Central memory CD4-positive, alpha-beta T cell (primary cell): Measurements from ENCODE around the gene KRTAP4-2.
"Not testable (repeated sequence)": the region's sequence is repeated elsewhere in the genome, so short reads cannot be mapped to it uniquely, and the experiment has no call there.

Experiments used
- DNase-seq: peaks from one replicate; pipeline ENCODE4 v3.0.0; 2022

KRTAP4-2 gene

DNA sequence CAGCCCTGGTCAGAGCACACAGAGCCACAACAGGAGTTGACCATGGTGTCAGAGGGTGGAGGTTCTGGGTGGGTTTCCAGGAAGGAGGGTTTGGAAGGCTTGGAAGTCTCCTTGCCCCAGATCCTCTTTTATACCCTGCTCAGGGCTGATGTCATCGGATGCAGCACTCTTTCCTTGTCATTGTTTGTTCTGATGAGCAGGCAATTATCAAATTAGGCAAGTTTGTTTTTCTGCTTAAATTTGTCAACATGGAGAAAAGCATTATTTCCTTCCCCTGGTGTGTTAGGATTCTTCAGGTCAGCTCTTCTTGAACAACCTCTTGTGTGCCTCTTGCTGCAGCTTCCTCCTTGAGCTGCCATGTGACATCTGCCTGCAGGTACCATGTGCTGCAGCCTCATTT, 17.4 kb downstream of the KRTAP4-2 start, which contains the start of gene KRTAP4-4:
Gene KRTAP4-4, minus strand, starts transcription at position 101 of the 400 bp plus-strand sequence. Its CDS starts 57 bp downstream, at position 44.
- no peak for DNase-seq

DNA sequence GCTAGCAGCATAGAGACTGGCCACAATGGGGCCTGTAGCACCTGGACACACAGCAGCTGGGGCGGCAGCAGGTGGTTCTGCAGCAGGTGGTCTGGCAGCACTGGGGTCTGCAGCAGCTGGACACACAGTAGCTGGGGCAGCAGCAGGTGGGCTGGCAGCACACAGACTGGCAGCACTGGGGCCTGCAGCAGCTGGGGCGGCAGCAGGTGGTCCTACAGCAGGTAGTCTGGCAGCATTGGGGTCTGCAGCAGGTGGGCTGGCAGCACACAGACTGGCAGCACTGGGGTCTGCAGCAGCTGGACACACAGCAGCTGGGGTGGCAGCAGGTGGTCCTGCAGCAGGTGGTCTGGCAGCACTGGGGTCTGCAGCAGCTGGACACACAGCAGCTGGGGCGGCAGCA, 17.8 kb downstream of the KRTAP4-2 start:
- DNase-seq: not testable (repeated sequence)

DNA sequence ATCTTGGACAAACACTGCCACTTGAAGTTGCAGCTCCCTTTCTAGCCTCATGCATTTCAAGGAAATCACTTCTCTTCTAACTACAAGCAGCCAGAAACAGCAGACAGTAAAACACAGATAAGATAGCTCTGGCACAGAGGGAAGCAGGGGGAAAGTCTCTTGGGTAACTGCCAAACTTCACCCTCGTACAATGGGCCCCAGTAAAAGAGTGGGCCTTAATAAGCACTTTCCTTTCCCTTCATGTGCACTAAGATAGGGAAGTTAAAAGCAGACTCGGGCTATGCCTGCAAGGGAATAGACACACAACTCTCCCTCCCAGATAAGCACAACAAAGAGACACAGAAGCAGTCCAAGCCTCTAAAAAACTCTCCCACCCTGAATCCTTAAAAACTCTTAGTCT, 24.2 kb downstream of the KRTAP4-2 start:
- no peak for DNase-seq

DNA sequence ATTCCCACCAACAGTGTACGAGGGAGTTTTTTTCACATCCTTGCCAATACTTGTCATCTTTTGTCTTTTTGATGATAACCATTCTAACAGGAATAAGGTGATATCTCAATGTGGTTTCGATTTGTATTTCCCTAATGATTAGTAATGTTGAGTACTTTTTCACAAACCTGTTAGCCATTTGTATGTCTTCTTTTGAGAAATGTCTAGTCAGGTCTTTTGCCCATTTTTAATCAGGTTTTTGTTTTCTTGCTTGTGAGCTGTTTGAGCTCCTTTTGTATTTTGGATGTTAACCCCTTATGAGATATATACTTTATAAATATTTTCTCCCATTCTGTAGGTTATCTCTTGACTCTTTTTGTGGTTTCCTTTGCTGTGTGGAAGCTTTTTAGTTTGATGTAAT, 26.5 kb downstream of the KRTAP4-2 start:
- no peak for DNase-seq

DNA sequence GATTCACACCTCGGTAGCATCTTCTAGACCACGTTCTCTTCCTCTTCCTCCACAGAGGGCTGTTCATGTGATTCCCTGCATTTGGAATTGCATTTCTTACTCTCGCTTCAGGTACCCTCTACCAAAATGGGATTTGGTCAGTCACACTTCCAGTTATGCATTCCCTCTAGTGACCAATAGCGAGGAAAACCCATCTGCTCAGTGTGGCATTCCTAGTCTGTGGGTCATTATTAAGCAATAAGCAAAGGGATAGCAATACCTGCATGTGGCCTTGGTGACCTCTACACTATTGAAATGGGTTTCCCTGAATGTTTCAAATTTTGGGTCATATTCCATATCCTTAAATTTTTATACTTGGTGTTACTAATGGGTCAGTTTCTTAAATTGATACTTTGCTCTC, 28.0 kb downstream of the KRTAP4-2 start:
- no peak for DNase-seq

DNA sequence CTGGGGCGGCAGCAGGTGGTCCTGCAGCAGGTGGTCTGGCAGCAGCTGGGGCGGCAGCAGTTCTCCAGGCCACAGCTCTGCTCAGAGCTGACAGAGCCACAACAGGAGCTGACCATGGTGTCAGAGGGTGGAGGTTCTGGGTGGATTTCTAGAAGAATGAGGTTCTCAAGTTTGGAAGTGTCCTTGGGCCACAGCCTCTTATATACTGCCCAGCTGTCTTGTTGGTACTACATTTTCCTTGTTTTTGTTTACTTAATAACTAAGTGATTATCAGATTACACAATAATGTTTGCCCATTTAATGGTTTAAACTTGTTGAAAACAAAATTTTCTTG, 28.4 kb downstream of the KRTAP4-2 start, which contains the start of gene KRTAP4-5:
Gene KRTAP4-5, minus strand, starts transcription at position 174 of the 334 bp plus-strand sequence. Its CDS starts 58 bp downstream, at position 116.
- DNase-seq: no peak

DNA sequence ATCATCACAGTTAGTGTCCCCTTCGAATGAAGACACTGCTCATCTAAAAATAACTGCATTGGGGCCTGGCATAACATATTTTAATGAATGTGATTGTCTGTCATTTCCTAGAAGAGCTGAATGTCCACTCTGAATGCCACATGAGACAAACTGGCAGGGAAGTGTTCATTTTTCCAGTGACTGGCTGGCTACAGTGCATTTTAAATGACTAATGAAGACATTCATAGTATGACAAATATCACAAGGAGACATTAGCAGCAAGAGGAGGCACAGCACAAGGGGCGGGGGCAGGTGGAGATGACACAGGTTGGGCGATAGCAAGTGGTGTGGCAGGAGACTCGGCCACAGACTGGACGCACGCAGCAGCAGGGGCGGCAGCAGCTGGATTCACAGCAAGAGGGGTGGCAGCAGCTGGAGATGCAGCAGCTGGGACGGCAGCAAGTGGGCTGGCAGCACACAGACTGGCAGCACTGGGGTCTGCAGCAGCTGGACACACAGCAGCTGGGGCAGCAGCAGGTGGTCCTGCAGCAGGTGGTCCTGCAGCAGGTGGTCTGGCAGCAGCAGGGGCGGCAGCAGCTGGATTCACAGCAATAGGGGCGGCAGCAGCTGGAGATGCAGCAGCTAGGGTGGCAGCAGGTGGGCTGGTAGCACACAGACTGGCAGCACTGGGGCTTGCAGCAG, 28.9 kb downstream of the KRTAP4-2 start:
- DNase-seq: not testable (repeated sequence)

DNA sequence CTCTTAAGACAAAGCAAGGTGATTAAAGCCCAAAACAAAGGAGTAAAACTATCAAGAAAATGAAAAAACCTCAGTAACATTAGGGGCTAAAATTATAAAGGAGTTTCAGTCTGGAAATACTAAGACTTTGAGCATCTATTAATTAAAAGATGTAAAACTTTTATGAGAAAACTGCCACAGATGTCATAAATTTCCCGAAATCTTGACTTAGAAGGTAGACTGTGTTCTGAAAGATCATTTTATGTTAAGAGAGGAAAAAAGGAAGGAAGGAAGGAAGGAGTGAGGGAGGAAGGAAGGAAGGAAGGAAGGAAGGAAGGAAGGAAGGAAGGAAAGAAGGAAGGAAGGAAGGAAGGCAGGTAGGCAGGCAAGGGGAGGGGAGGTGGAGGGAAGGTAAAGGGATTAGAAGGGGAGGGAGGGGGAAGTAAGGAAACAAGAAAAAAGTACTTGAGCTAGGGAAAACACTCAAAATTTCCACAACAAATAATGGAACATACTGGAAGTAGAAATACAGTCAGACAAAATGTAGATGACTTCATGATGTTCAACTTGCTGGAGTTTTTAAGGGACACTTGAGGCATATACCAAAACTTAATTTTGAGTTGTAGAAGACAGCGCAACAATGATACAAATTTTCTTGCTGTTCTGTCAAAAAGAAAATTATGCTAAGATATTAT, 30.4 kb downstream of the KRTAP4-2 start:
- DNase-seq: no peak

DNA sequence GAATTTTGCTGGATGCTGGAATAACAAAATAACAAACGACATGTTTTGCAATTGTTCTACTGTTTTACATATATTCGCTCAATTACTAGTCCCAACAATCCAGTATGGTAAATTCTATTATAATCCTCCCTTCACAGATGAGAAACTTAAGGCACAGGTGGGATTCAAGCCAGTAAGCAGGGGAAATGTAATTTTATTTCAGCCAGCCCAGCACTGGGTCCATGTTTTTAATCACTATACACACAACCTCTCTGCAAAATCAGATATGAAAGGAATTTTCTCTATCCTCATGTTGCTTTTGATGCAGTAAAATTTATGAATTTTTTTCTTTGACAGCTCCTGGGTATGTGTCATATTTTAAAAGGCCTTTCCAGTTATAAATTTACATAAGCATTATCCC, 32.8 kb downstream of the KRTAP4-2 start:
- DNase-seq: no peak

DNA sequence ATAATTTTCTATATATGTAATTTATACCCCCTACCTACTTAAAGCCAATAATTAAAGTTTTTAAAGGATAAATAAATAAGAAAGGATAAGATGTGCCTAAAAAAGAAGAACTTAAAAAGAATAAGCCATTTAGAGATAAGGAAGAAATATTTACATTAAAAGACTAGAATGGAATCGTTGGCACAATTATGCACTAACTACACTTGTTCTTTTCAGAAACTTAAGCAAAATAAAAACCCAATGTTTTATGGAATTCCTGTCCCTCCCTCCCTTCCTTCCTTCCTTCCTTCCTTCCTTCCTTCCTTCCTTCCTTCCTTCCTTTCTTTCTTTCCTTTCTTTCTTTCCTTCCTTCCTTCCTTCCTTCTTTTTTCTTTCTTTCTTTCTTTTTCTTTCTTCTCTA, 33.2 kb downstream of the KRTAP4-2 start:
- DNase-seq: no peak

DNA sequence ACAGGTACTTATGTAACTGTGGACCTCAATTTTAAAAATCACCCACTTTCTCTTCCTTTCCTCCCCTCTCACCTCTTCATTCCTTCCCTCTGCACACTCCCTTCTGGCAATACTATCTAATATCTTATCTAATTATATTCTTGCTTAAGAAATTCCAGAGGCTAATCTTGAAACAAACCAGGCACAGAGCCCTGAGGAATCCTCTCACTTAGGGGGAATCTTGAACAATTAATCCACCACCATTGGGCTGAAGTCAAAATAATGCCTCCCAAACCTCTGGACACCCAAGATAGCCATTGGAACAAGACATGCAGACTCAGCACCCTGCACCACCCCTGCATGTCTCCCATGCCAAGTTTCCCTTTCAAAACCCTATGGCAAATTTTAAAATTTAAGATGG, 36.7 kb downstream of the KRTAP4-2 start:
- DNase-seq: no peak

DNA sequence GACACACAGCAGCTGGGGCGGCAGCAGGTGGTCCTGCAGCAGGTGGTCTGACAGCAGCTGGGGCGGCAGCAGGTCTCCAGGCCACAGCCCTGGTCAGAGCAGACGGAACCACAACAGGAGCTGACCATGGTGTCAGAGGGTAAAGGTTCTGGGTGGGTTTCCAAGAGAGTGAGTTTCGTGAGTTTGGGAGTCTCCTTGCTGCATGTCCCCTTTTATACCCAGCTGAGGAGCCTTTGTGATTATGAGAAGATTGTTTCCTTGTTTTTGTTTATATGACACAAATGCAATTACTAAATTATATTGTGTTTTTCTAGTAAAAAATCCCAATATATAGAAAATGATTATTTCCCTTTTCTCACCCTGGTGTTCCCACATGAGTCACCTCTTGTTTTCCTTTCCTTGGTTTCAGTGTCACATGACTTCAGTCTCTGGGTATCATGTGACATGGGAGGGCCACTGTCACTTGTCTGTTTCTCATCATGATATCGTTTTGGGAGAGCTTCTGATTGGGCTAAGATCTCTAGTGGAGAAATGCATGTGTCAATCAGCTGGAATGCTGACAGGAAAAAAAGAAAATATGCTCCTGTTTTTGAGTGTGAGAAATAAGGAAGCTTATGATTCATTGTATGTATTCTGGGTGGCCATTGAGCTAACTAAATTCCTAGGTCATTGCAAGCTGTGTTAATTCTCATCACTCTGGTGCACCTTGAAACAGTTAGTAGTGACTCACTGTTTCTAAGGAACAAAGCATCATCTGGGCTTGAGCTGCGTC, 37.5 kb downstream of the KRTAP4-2 start, which contains the start of gene KRTAP4-6:
Gene KRTAP4-6, minus strand, starts transcription at position 185 of the 772 bp plus-strand sequence. Its CDS starts 57 bp downstream, at position 128.
- no peak for DNase-seq

DNA sequence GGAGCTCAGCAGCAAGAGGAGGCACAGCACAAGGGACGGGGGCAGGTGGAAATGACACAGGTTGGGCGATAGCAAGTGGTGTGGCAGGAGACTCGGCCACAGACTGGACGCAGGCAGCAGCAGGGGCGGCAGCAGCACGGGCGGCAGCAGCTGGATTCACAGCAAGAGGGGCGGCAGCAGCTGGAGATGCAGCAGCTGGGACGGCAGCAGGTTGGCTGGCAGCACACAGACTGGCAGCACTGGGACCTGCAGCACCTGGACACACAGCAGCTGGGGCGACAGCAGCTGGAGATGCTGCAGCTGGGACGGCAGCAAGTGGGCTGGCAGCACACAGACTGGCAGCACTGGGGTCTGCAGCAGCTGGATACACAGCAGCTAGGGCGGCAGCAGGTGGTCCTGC, 38.2 kb downstream of the KRTAP4-2 start:
- DNase-seq: not testable (repeated sequence)

DNA sequence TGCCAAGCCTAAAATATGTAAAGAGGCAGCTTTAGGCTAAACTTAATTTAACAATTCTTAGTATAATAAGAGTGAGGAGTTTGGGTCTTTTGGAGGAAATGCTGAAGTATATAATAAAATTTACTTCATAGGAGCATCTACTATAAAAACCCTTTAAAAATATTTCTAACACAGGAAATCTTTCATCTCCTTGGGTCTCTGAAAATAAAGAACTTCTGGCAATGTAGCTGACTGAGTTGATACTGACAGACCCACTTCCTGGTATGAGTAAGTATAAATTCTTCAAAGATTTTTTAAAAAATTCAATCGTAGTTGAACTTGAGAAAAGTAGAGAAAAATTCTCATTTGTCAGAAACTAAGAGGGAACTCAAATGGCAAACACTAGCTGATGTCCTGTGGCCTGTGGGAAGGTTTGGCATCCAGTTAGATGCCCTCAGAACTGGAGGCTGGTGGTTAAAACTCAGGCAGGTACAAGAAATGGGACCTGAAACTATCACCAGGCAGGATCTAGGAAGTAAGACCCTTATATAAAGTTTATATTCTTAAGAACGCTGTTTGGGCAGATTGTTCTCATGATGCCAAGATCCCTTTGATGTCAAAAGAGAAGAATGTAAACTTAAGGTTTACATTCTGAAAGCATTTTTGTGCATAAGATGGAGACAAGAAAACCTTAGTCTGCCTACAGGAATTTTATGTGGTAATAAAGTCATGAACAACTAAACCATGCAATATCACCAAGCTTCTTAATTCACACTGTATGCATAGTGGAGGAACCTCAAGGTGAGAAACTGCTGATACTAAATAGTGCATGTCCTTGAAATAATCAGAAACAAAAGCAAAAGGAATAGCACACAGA, 43.9 kb downstream of the KRTAP4-2 start:
- DNase-seq: no peak

DNA sequence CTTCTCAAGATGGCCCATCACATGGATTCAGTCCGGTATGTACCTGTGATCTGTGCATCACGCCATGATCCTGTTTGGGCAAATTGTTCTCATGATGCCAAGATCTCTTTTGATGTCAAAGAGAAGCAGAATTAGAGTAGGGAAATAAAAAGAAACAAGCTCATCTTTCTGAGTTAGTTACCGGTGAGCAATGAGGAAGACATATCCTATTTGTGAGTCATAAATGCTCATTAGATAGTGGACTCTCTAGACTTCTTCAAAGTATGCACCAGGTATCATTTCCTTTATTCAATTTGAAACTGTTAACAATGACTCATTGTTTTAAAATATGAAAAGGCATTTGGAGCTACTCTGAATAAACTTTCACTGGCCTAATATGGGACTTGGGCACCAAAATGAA, 46.0 kb downstream of the KRTAP4-2 start:
- DNase-seq: no peak
